NCI-H128 (cell line): Measurements from ENCODE around the gene ALK.

Source experiments
- DNase-seq: peaks from one replicate; lab custom pipeline; 2025; ENCODE audit not compliant: unreplicated experiment; lab: John Stamatoyannopoulos, UW

The ALK gene

GRCh38 chr2:29921560-29921915 is at the start of gene ALK:
Gene ALK (minus strand): TSS chr2:29921586. CDS start chr2:29920659, 927 bp downstream.
- peak; percentile 68 for DNase-seq

DNA sequence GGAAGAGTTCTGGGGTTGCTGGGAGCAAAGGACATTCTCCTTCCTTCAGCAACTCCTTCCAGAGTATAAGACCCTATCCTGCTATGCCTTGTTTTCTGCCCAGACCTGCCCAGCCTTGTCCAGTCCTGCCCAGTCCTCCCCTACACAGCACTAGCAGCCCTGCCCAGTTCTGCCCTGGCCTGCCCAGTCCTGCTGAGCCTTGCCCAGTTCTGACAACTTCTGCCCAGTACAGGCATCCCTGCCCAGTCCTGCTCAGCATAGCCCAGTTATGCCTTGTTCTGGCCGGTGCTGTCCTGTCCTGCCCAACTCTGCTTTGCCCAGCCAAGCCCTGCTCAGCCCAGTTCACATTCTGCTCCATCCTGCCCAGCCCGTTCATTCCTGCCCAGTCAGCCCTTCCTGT is 44.9 kb upstream of the ALK start:
- no peak for DNase-seq

DNA sequence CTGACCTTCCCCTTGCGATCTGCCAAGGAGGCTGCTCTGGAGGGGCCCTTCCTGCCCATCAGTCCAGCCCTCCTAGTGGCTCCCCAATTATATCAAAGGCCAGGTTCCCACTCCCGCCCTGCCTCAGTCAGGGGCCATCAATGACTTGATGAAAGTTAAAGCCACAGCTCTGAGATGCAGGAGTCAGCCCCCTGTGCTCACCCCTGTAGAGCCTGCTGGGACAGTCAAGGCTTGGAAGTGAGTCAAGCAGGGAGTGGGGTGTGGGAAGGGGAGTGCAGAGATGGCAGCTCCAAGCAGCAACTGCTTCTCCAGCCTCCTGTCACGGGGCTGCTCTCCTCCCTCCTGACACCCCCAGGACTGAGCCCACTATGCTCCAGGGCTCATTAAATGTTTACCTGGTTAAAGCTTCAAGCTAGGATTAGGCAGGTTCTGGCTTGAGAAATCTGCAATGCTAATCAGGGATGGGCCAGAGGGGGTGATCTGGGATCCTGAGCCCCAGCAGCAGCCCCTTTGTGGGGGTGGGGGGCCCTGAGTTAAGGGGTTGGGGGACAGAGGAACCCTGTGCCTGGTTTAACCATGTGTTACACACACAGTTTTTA is 42.7 kb upstream of the ALK start:
- no peak for DNase-seq

DNA sequence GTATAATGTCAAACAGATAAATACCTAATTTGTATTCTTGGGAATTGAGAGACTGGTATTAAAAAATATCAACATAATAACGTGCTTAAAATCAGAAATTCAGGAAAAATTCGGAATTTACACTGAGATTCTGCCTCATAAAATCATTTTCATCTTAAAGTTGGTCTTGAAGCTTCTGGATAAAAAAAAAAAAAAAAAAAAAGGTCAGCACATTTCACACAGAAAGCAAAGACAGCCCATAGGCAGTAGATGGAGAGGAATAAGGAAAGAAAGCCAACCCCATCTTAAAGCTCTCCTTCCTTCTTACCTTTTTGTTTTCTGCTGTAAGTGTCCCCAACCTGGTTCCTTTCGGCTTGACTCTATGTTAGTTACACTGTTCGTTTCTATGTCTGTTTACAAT is 41.5 kb upstream of the ALK start:
- DNase-seq = no peak

- DNase-seq = no peak
These were observed 32.9 kb upstream of the ALK start for GRCh38 chr2:29954316-29954715.

DNA sequence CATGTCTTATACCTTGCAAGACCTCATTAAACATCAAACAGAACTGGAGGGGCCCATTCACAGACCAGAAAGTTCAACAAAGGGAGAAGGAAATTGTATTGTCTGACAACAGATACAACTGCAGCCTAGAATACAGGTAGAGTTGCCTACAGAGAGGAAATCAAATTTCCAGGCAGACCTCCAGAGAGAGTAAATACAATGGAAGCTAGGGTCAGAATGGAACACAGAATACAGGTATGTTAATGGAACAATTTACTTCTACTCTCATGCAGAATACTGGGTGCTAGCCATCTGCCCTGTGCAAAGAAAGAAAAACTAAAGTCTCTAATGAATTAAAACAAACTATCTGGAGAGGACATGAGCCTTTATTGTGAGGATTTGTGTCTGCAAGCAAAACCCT is 31.6 kb upstream of the ALK start:
- DNase-seq = no peak

GRCh38 chr2:29951576-29951975 is 30.2 kb upstream of the ALK start:
- DNase-seq = no peak

DNA sequence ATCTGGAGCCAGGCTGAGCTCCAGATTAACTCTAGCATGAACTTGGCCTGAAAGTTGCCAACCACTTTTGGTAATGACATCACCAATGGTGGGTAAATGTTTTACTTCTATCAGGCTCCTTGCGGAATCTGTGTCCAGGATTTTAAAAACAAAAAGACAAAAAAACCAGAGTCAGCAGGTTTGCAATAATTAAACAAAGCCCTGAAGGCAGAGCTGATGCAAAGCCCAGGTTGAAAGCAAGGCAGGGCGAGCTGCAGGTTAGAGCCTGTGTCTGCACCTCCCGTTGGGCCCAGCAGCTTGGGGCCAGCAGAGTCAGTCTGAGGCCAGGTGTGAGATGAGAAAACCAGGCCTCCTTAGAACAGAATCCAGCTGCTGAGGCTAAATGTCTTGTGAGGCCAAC is 29.1 kb upstream of the ALK start:
- no peak for DNase-seq

- DNase-seq = no peak
These were observed 27.7 kb upstream of the ALK start for GRCh38 chr2:29949042-29949441.

DNA sequence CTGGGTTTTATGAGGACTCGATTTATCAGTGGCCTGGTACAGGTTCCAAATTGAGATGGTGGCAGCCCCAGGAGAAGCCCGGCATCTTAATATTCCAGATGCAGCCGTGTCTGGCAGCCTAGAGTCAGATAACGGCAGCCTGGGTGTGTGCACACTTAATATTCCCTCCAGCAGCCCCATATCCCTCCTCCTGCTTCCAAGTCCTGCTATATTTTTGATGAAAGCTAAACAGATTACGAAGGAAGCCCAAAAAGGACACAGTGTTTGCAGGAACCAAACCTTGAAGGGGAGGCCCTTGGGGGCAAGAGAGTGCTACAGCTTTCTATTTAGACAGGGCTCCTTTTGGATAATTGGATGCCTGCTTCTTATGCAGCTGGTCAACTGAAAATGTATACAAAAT is 25.1 kb upstream of the ALK start:
- DNase-seq = no peak

DNA sequence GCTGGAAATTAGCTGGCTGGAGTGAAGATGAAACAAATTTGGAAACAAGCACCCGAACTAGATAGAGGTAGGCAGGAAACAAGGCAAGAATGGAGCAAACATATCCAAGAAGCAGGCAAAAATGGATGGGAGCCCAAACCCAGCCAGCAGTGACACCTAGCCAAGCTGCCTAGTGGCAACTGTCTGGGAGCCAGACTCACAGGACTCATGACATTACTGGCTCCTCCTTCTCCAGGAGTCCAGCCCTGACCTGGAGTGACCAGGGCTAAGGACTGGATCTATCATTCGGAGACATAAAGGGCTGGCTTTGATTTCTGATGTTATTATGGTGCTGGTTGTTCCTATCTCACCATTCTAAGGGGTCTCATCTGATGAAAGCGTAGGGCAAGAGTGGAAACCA is 21.3 kb upstream of the ALK start:
- no peak for DNase-seq

GRCh38 chr2:29940706-29941105 is 19.3 kb upstream of the ALK start:
- DNase-seq = no peak

DNA sequence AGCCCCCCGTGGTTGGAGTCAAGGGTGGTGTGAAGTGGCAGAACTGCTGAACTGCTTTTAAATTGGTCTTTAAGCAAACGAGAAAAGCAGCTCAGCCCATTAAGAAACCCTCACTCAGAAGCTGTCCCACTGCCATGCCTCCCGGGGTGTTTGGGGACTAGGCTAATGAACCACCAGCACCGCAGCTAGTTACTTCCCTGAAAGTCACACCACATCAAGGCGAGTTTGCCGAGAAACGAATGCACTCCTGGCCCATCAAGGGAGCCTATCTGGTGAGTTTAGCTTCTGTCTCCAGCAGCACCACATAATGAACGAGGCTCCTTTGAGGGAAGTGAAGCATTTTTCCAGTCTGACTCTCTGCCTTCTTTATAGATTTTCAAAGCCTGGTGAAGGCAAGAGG is 14.6 kb upstream of the ALK start:
- DNase-seq = no peak

DNA sequence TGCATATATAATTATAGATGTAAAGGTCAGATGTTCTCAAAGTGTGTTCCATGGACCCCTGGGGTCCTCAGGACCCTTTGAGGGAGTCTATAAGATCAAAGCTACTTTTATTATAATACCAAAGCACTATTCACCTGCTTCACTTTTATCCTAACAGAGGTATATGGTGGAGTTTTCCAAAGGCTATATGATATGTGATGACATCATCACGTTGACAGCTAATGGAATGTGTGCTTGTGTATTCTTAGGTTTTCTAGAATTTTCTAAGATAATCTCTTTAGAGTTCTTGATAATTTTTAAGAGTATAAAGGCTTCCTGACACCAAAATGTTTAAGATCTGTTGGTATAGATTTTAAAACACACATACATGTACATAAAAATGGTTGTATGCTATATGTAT is 10.4 kb upstream of the ALK start:
- no peak for DNase-seq

- DNase-seq = peak; percentile 10
These were observed 1.8 kb upstream of the ALK start for GRCh38 chr2:29923110-29923721.

GRCh38 chr2:29922605-29923004 is 1.2 kb upstream of the ALK start:
- no peak for DNase-seq

DNA sequence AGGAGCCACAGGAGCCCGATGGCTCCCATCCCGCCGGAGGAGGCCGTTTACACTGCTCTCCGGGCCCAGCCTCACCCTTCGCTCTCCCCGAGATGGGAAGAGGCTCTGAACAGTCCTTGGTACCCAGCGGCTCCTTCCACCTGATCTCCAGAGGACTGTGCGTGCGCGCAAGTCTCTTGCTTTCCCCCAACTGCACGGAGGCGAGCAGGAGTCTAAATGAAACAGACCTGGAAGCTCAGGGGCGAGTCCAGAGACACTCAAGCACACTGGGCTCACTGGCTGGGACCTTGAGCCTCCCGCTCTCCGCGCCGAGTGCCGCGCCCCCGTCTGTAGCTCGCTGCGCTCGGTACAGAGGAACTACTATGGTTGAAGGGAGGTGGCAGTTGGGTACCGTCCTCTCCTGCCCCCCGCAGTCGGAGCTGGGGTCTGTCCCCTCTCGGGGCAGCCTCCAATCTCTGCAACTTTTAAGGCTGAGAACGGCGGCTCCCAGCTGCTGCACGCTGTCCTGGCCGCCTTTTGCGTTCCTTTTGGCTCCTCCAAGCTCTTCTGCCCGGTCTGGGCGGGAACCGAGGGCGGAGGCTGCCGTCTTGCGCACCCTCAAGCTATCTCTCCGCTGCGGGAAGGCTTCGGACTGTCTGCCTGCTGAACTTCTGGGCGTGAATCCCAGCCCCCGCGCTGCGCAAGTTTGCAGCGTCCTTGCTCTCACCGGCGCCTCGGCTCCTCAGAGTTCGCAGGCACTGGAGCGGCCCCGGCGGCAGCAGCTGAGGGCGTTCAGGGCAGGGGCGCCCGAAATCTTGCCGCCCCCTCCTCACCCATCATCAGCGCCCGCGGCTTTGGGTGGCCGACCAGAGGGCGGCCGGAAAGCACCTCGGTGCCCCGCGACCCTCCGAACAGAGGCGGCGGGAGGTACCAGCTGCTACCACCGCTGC is 491 bp downstream of the ALK start:
- DNase-seq = no peak

GRCh38 chr2:29920130-29920577 is 1.2 kb downstream of the ALK start:
- DNase-seq = no peak

- DNase-seq = no peak
These were observed 2.4 kb downstream of the ALK start for GRCh38 chr2:29918941-29919340.

- DNase-seq = no peak
These were observed 3.6 kb downstream of the ALK start for GRCh38 chr2:29917781-29918180.

GRCh38 chr2:29916571-29916970 is 4.8 kb downstream of the ALK start:
- DNase-seq = no peak

DNA sequence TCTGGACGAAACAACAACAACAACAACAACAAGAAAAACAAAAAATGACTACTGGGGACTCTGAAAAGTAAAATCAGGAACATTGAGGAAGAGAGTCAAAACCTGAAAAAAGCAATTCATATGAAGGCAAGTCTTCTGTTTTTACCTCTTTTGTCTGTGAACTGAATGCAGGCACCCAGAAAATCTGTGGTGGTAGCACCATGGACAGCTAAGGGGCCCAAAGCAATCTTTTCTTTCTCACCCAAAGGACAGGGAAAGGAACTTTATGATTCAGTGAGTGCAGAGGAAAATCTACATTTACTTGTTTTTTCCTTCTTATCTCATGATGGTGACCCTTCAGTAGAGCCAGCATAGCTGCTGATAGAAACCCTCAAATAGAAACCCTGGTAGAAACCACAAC is 10.4 kb downstream of the ALK start:
- no peak for DNase-seq
